ENCODE data around the gene PLEKHG3.
A peak's percentile ranks its signal among the peaks of the same experiment; 100 is the strongest.
"Not testable (repeated sequence)": the region's sequence is repeated elsewhere in the genome, so short reads cannot be mapped to it uniquely, and the experiment has no call there.

The PLEKHG3 gene

DNA sequence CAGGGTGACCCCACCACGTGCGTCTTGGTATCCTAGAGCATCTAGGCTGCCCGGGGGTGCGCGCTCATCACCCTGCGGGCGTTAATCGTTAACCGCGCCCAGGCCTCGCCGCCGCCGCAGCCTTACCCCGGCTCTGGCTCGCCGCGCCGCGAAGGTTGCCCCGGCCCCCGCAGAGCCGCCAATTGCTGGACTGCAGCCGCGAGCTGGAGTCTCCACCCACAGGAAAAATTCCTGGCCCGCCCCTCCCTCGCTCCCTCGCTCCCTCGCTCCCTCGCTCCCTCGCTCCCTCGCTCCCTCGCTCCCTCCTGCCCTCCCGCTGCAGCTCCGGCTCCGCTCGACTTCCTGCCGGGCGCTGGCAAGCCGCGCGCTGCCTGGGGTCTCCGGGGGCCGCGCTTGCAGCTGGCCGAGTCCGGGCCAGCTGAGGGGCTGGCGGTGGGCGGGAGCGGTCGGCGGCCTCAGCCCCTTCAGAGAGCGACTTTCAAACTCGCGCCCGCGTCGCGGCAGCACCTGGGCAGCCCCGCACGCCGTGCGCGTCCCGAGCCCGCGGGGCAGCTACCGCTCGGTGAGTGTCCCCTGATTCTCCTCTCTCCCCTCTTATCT is at the start of gene PLEKHG3:
TSS of gene PLEKHG3 (plus strand) at position 282 of the 600 bp plus-strand sequence. CDS start 23,208 bp downstream, outside the sequence.
- Histone ChIP-seq H3K4me3 (ENCODE audit: low read length in 2 of 2) (peak within 1 kb of the TSS; percentile 69 to 90), H3K9ac (ENCODE audit: low read length in 2 of 2) (peak within 1 kb of the TSS; percentile 62 to 75), H3K9me3 (ENCODE audit: control insufficient read depth in 2 of 2, low read length in 2 of 2) (no peaks in the 10 kb centered on the region), H3K4me1 (ENCODE audit: control insufficient read depth, insufficient read depth, low read length) (peaks cover 47% of the 10 kb centered on the region), H3K27me3 (ENCODE audit: control insufficient read depth in 1 of 2, insufficient read depth in 2 of 2, low read length in 2 of 2) (no peaks in the 10 kb centered on the region), H3K36me3 (ENCODE audit: control insufficient read depth in 2 of 2, insufficient read depth in 2 of 2, low read length in 2 of 2) (no peaks in the 10 kb centered on the region), H3K27ac (ENCODE audit: low read length) (peak within 1 kb of the TSS; percentile 76)

DNA sequence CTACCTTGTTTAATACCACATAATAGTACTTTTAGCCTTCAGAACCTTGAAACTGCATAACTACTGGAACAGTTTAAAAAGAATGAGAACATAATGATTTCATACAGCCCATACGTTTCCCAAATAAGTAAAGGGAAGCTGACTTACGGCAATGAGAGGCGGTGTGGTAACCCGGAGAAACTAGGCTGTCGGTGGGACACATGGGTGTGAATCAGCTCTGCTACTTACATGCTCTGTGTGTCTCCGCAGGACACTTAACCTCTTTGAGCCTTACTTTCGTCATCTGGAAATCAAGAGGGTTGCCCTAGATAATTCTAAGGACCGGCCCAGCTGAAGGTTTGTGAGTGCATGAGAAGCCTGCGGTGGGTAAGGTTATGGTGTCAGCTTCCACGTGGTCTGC is 49.3 kb upstream of the PLEKHG3 start:
- peak overlapping the region; percentile 73 for H3K27ac ChIP-seq (ENCODE audit: low read length)
- H3K36me3 ChIP-seq (ENCODE audit: control insufficient read depth in 2 of 2, insufficient read depth in 2 of 2, low read length in 2 of 2) = no peaks in the 10 kb centered on the region
- peaks cover 14% of the 10 kb centered on the region for H3K4me1 ChIP-seq (ENCODE audit: control insufficient read depth, insufficient read depth, low read length)
- no peaks in the 10 kb centered on the region for H3K27me3 ChIP-seq (ENCODE audit: control insufficient read depth in 1 of 2, insufficient read depth in 2 of 2, low read length in 2 of 2)
- no peaks in the 10 kb centered on the region for H3K9me3 ChIP-seq (ENCODE audit: control insufficient read depth in 2 of 2, low read length in 2 of 2)
- H3K4me3 ChIP-seq (ENCODE audit: low read length in 2 of 2) = peak overlapping the region in 1 of 2 donors; percentile 44
- H3K9ac ChIP-seq (ENCODE audit: low read length in 2 of 2) = peak overlapping the region; percentile 36 to 42

DNA sequence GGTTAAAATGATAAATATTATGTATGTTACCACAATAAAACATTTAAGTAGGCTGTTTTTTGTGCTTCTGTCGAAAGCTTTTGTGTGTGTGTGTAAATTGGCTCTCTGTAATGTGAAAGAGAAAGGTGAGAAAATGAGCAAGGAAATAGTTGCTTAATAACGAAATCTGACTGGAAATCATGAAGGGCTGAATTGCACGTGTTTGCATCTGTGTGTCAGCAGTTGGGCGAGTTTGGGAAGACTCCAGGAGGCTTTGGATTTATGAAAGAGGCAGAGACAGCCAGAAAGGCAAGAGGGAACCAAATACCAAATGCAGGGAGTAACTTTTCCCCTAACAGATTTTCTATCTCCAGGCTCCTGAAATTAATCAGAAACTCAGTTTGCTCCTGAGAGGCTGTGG is 47.2 kb upstream of the PLEKHG3 start:
- Histone ChIP-seq H3K9me3 (ENCODE audit: control insufficient read depth in 2 of 2, low read length in 2 of 2) (no peaks in the 10 kb centered on the region), H3K4me3 (ENCODE audit: low read length in 2 of 2) (no peak overlapping the region), H3K9ac (ENCODE audit: low read length in 2 of 2) (no peak overlapping the region), H3K27ac (ENCODE audit: low read length) (no peak overlapping the region), H3K27me3 (ENCODE audit: control insufficient read depth in 1 of 2, insufficient read depth in 2 of 2, low read length in 2 of 2) (no peaks in the 10 kb centered on the region), H3K36me3 (ENCODE audit: control insufficient read depth in 2 of 2, insufficient read depth in 2 of 2, low read length in 2 of 2) (no peaks in the 10 kb centered on the region), H3K4me1 (ENCODE audit: control insufficient read depth, insufficient read depth, low read length) (peaks cover 14% of the 10 kb centered on the region)

DNA sequence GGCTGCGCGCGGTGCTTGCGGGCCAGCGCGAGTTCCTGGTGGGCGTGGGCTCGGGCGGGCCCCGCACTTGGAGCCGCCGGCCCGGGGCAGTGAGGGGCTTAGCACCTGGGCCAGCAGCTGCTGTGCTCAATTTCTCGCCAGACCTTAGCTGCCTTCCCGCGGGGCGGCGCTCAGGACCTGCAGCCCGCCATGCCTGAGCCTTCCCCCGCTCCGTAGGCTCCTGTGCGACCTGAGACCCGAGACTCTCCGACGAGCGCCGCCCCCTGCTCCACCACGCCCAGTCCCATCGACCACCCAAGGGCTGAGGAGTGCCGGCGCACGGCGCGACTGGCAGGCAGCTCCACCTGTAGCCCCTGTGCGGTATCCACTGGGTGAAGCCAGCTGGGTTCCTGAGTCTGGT is 46.0 kb upstream of the PLEKHG3 start:
- Histone ChIP-seq H3K27me3 (ENCODE audit: control insufficient read depth in 1 of 2, insufficient read depth in 2 of 2, low read length in 2 of 2) (no peaks in the 10 kb centered on the region), H3K9me3 (ENCODE audit: control insufficient read depth in 2 of 2, low read length in 2 of 2) (no peaks in the 10 kb centered on the region), H3K4me1 (ENCODE audit: control insufficient read depth, insufficient read depth, low read length) (peaks cover 14% of the 10 kb centered on the region), H3K27ac (ENCODE audit: low read length) (no peak overlapping the region), H3K36me3 (ENCODE audit: control insufficient read depth in 2 of 2, insufficient read depth in 2 of 2, low read length in 2 of 2) (no peaks in the 10 kb centered on the region), H3K4me3 (ENCODE audit: low read length in 2 of 2) (no peak overlapping the region), H3K9ac (ENCODE audit: low read length in 2 of 2) (no peak overlapping the region)

DNA sequence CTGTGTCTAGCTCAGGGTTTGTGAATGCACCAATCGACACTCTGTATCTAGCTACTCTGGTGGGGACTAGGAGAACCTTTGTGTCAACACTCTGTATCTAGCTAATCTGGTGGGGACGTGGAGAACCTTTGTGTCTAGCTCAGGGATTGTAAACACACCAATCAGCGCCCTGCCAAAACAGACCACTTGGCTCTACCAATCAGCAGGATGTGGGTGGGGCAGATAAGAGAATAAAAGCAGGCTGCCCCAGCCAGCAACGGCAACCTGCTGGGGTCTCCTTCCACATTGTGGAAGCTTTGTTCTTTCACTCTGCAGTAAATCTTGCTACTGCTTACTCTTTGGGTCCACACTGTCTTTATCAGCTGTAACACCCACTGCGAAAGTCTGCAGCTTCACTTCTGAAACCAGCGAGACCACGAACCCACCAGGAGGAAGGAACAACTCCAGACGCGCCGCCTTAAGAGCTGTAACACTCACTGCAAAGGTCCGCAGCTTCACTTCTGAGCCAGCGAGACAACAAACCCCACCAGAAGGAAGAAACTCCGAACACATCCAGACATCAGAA is 45.4 kb upstream of the PLEKHG3 start:
- H3K36me3 ChIP-seq (ENCODE audit: control insufficient read depth in 2 of 2, insufficient read depth in 2 of 2, low read length in 2 of 2); H3K27me3 ChIP-seq (ENCODE audit: control insufficient read depth in 1 of 2, insufficient read depth in 2 of 2, low read length in 2 of 2); H3K4me3 ChIP-seq (ENCODE audit: low read length in 2 of 2); H3K27ac ChIP-seq (ENCODE audit: low read length); H3K9ac ChIP-seq (ENCODE audit: low read length in 2 of 2); H3K9me3 ChIP-seq (ENCODE audit: control insufficient read depth in 2 of 2, low read length in 2 of 2): not testable (repeated sequence)
- H3K4me1 ChIP-seq (ENCODE audit: control insufficient read depth, insufficient read depth, low read length) = peaks cover 12% of the 10 kb centered on the region

DNA sequence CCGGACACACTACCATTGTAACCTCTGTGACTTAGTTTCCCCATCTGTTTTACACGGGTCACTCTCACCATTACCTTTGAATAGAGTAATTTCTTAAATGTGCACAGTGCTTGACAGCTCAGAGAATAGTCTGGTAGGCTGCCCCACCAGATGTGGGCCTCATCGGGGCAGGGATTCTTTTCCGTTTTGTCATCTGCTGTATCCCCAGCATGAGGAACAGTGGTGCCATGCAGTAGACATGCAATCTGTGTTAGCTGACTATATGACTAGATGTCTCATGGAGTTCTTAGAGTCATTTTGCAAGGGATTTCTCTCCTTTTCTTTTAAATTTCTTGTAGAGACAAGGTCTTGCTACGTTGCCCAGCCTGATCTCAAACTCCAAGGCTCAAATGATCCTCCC is 44.9 kb upstream of the PLEKHG3 start:
- no peaks in the 10 kb centered on the region for H3K27me3 ChIP-seq (ENCODE audit: control insufficient read depth in 1 of 2, insufficient read depth in 2 of 2, low read length in 2 of 2)
- H3K4me1 ChIP-seq (ENCODE audit: control insufficient read depth, insufficient read depth, low read length) = peaks cover 9% of the 10 kb centered on the region
- H3K9ac ChIP-seq (ENCODE audit: low read length in 2 of 2) = no peak overlapping the region
- no peak overlapping the region for H3K27ac ChIP-seq (ENCODE audit: low read length)
- H3K4me3 ChIP-seq (ENCODE audit: low read length in 2 of 2) = no peak overlapping the region
- H3K9me3 ChIP-seq (ENCODE audit: control insufficient read depth in 2 of 2, low read length in 2 of 2) = no peaks in the 10 kb centered on the region
- H3K36me3 ChIP-seq (ENCODE audit: control insufficient read depth in 2 of 2, insufficient read depth in 2 of 2, low read length in 2 of 2) = no peaks in the 10 kb centered on the region

DNA sequence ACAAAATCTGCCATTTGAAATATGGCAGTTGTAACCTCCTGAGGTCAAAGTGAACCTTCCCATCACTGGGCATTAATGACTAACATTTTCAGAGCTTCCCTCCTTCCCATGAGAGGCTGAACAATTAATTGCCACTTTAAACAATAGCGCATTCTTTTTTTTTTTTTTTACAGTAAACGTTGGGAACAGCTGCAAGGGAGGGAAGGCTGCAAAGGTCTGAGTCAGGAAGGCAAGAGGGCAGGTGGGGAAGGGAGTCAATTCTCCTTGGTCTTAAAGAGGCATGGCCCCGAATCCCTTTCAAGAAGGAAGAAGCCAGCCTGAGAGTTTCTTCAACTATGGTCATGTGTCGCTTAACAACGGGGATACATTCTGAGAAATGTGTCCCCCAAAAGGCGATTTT is 41.0 kb upstream of the PLEKHG3 start:
- no peaks in the 10 kb centered on the region for H3K36me3 ChIP-seq (ENCODE audit: control insufficient read depth in 2 of 2, insufficient read depth in 2 of 2, low read length in 2 of 2)
- H3K9ac ChIP-seq (ENCODE audit: low read length in 2 of 2) = no peak overlapping the region
- no peak overlapping the region for H3K27ac ChIP-seq (ENCODE audit: low read length)
- no peak overlapping the region for H3K4me3 ChIP-seq (ENCODE audit: low read length in 2 of 2)
- H3K27me3 ChIP-seq (ENCODE audit: control insufficient read depth in 1 of 2, insufficient read depth in 2 of 2, low read length in 2 of 2) = no peaks in the 10 kb centered on the region
- no peaks in the 10 kb centered on the region for H3K9me3 ChIP-seq (ENCODE audit: control insufficient read depth in 2 of 2, low read length in 2 of 2)
- H3K4me1 ChIP-seq (ENCODE audit: control insufficient read depth, insufficient read depth, low read length) = no peaks in the 10 kb centered on the region

DNA sequence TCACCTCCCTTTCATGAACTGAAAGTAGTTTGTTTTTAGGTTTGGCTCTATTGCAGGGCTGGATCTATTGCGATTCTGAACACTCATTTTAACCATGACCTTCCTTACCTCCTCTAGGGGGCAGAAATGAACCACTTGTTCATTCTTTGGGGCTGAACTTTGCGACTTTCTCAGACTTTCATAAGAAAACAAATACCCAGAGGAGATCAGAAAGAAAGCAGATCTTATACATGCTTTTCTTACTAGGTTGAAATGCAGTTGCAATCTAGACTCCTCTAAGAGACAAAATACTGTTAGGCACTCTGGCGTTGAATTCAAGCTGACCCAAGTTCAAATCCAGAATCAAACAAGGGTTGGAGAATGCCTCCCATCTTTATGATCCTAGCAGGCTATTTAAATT is 32.6 kb upstream of the PLEKHG3 start:
- H3K9ac ChIP-seq (ENCODE audit: low read length in 2 of 2) = no peak overlapping the region
- H3K27ac ChIP-seq (ENCODE audit: low read length) = no peak overlapping the region
- H3K4me3 ChIP-seq (ENCODE audit: low read length in 2 of 2) = no peak overlapping the region
- no peaks in the 10 kb centered on the region for H3K9me3 ChIP-seq (ENCODE audit: control insufficient read depth in 2 of 2, low read length in 2 of 2)
- H3K4me1 ChIP-seq (ENCODE audit: control insufficient read depth, insufficient read depth, low read length) = no peaks in the 10 kb centered on the region
- no peaks in the 10 kb centered on the region for H3K27me3 ChIP-seq (ENCODE audit: control insufficient read depth in 1 of 2, insufficient read depth in 2 of 2, low read length in 2 of 2)
- H3K36me3 ChIP-seq (ENCODE audit: control insufficient read depth in 2 of 2, insufficient read depth in 2 of 2, low read length in 2 of 2) = no peaks in the 10 kb centered on the region

DNA sequence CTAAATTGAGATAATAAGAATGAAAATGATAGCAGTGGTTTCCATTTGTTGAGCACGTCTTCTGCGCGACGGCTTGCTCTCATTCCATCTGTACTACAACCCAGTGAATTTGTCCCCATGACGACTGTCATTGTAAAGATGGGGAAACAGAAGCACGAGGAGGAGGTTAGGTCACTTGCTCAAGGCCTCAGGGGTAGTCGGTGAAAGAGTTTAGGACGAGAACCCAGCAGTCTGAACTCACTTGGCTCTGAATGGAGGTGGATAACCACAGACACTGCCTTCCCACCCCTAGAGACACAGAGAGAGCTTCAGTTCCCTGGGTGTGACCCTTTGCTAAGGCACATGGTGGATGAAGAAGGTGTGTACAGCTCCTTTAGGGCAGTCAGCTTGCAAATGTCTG is 30.9 kb upstream of the PLEKHG3 start:
- Histone ChIP-seq H3K9me3 (ENCODE audit: control insufficient read depth in 2 of 2, low read length in 2 of 2) (no peaks in the 10 kb centered on the region), H3K4me1 (ENCODE audit: control insufficient read depth, insufficient read depth, low read length) (no peaks in the 10 kb centered on the region), H3K27ac (ENCODE audit: low read length) (no peak overlapping the region), H3K9ac (ENCODE audit: low read length in 2 of 2) (no peak overlapping the region), H3K27me3 (ENCODE audit: control insufficient read depth in 1 of 2, insufficient read depth in 2 of 2, low read length in 2 of 2) (no peaks in the 10 kb centered on the region), H3K36me3 (ENCODE audit: control insufficient read depth in 2 of 2, insufficient read depth in 2 of 2, low read length in 2 of 2) (no peaks in the 10 kb centered on the region), H3K4me3 (ENCODE audit: low read length in 2 of 2) (no peak overlapping the region)

DNA sequence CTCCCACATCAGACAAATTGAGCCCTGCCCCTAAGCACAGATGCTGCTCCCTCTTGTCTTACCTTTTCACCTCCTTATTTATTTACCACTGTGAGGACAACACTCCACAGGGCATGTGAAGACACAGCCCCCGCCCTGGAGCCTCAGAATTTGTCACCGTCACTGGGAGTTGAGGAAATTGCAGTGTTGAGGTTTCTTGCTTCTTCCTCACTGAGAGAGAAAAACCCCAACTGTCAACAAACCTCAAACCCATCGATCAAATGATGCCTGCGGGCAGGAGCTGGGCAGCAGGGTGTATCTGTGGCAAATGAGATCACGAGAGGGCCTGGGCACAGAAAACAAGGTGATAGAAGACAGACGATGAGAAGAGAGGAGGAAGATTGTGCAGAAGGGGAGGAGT is 30.5 kb upstream of the PLEKHG3 start:
- Histone ChIP-seq H3K27ac (ENCODE audit: low read length) (no peak overlapping the region), H3K4me1 (ENCODE audit: control insufficient read depth, insufficient read depth, low read length) (no peaks in the 10 kb centered on the region), H3K9ac (ENCODE audit: low read length in 2 of 2) (no peak overlapping the region), H3K36me3 (ENCODE audit: control insufficient read depth in 2 of 2, insufficient read depth in 2 of 2, low read length in 2 of 2) (no peaks in the 10 kb centered on the region), H3K4me3 (ENCODE audit: low read length in 2 of 2) (no peak overlapping the region), H3K27me3 (ENCODE audit: control insufficient read depth in 1 of 2, insufficient read depth in 2 of 2, low read length in 2 of 2) (no peaks in the 10 kb centered on the region), H3K9me3 (ENCODE audit: control insufficient read depth in 2 of 2, low read length in 2 of 2) (no peaks in the 10 kb centered on the region)

DNA sequence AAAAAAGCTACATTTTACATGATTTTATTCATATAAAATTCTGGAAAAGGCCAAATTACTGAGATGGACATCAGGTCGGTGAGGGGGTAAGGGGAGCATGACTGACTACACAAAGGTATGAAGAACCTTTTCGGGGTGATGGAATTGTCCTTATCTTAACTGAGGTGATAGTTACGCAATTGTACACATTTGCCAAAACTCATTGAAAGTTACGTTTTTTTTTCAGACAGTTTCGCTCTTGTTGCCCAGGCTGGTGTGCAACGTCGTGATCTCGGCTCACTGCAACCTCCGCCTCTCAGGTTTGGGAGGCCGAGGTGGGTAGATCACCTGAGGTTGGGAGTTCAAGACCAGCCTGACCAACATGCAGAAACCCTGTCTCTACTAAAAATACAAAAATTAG is 29.4 kb upstream of the PLEKHG3 start:
- no peak overlapping the region for H3K4me3 ChIP-seq (ENCODE audit: low read length in 2 of 2)
- no peaks in the 10 kb centered on the region for H3K9me3 ChIP-seq (ENCODE audit: control insufficient read depth in 2 of 2, low read length in 2 of 2)
- peaks cover 2% of the 10 kb centered on the region for H3K4me1 ChIP-seq (ENCODE audit: control insufficient read depth, insufficient read depth, low read length)
- no peak overlapping the region for H3K9ac ChIP-seq (ENCODE audit: low read length in 2 of 2)
- H3K36me3 ChIP-seq (ENCODE audit: control insufficient read depth in 2 of 2, insufficient read depth in 2 of 2, low read length in 2 of 2) = no peaks in the 10 kb centered on the region
- H3K27ac ChIP-seq (ENCODE audit: low read length) = no peak overlapping the region
- H3K27me3 ChIP-seq (ENCODE audit: control insufficient read depth in 1 of 2, insufficient read depth in 2 of 2, low read length in 2 of 2) = no peaks in the 10 kb centered on the region
